B cell (primary cell): ENCODE data around the gene PEX16. TPM values are rescaled to one million over a fixed set of nuclear protein-coding genes. Genes with fewer than 3 reads are reported as not detected.

ENCODE experiments used
- ATAC-seq: fragments of 200-7000 bp; cut with Tn5 transposase; one replicate; pipeline ENCODE4 v1.10.0; 2021; ENCODE audit warnings: low read depth, mild to moderate bottlenecking, moderate number of reproducible peaks, moderate library complexity
- CTCF ChIA-PET: fragments of 350-600 bp; sonication (Branson Sonifier 250); formaldehyde crosslinking; loops from one replicate; lab custom pipeline; 2021; ENCODE audit warnings: antibody characterized with exemption, inconsistent platforms; lab: Charles Lee
- POLR2A ChIA-PET: fragments of 350-600 bp; sonication (Branson Sonifier 250); formaldehyde crosslinking; loops from one replicate; lab custom pipeline; 2021; ENCODE audit warnings: antibody characterized with exemption; lab: Charles Lee
- DNase-seq: peaks from one replicate; pipeline ENCODE4 v3.0.0; 2013
- H2AFZ ChIP-seq: 2 replicates; pipeline ENCODE4 v1.6.1; 2012; ENCODE audit warnings: mild to moderate bottlenecking, low read depth, low read length; ENCODE audit not compliant: insufficient read depth, poor library complexity, severe bottlenecking
- H3K27ac ChIP-seq, 2 donors: 1 replicate in 1 of 2; 2 replicates in 1 of 2; pipeline ENCODE4 v1.5.1; 2012 to 2013; ENCODE audit warnings: low read length in 2 of 2, mild to moderate bottlenecking in 2 of 2, moderate library complexity in 1 of 2
- H3K27me3 ChIP-seq, 4 experiments: fragments of 200-600 bp in 1 of 4; sonication (generic) in 1 of 4; replicated peaks in 1 of 4; 1 replicate in 2 of 4; 2 replicates in 2 of 4; pipeline versions ENCODE4 v1.6.1 to v1.7.0; 2013 to 2016; ENCODE audit warnings: low read length in 3 of 4, mild to moderate bottlenecking in 2 of 4, mixed read lengths in 1 of 4, moderate library complexity in 1 of 4; ENCODE audit not compliant: insufficient read depth in 4 of 4, control insufficient read depth in 3 of 4; ENCODE audit errors: control extremely low read depth in 1 of 4
- H3K36me3 ChIP-seq, 2 experiments: replicated peaks in 1 of 2; 1 replicate in 1 of 2; 2 replicates in 1 of 2; pipeline versions ENCODE4 v1.6.1 to v1.7.1; 2013; ENCODE audit warnings: low read length in 1 of 2; ENCODE audit not compliant: insufficient read depth in 2 of 2, control insufficient read depth in 1 of 2; ENCODE audit errors: control extremely low read depth in 1 of 2, extremely low read depth in 1 of 2
- H3K4me1 ChIP-seq, 2 donors: fragments of 200-600 bp in 1 of 2; sonication (generic) in 1 of 2; 1 replicate in 1 of 2; 2 replicates in 1 of 2; pipeline versions ENCODE4 v1.5.1 to v1.6.1; 2013 to 2017; ENCODE audit warnings: low read length in 2 of 2; ENCODE audit not compliant: control insufficient read depth in 2 of 2, insufficient read depth in 2 of 2
- H3K4me2 ChIP-seq: replicated peaks from 2 replicates; pipeline ENCODE3; 2012; ENCODE audit warnings: mild to moderate bottlenecking, low read depth, low read length; ENCODE audit not compliant: poor library complexity, severe bottlenecking
- H3K4me3 ChIP-seq, 5 experiments: fragments of 200-600 bp in 1 of 5; sonication (generic) in 1 of 5; 1 replicate in 3 of 5; 2 replicates in 2 of 5; pipeline versions ENCODE4 v1.5.1 to v1.7.0; 2011 to 2016; ENCODE audit warnings: low read length in 4 of 5, mild to moderate bottlenecking in 4 of 5, low read depth in 2 of 5, control low read depth in 1 of 5, moderate library complexity in 1 of 5; ENCODE audit not compliant: insufficient read depth in 1 of 5; ENCODE audit errors: control extremely low read depth in 1 of 5, extremely low read depth in 1 of 5
- H3K79me2 ChIP-seq: fragments of 200-600 bp; sonication (generic); one replicate; pipeline ENCODE4 v1.6.0; 2016; ENCODE audit warnings: low read length; ENCODE audit not compliant: control insufficient read depth, insufficient read depth
- H3K9ac ChIP-seq: fragments of 200-600 bp; sonication (generic); 2 replicates; pipeline ENCODE4 v1.6.1; 2017; ENCODE audit warnings: mild to moderate bottlenecking, low read length, moderate library complexity
- H3K9me3 ChIP-seq, 3 donors: one replicate each; pipeline versions ENCODE4 v1.6.1 to v1.7.1; 2013; ENCODE audit warnings: low read length in 2 of 3; ENCODE audit not compliant: control insufficient read depth in 2 of 3, insufficient read depth in 1 of 3; ENCODE audit errors: control extremely low read depth in 1 of 3
- H4K20me1 ChIP-seq: 2 replicates; pipeline ENCODE4 v1.6.0; 2012; ENCODE audit warnings: mild to moderate bottlenecking, low read length; ENCODE audit not compliant: insufficient read depth, control insufficient read depth, poor library complexity, severe bottlenecking
- H3K27ac Mint-ChIP-seq: one replicate; pipeline ENCODE4 v1.8.0; 2021; ENCODE audit warnings: mixed read lengths
- H3K27me3 Mint-ChIP-seq: one replicate; pipeline ENCODE4 v1.8.0; 2021; ENCODE audit warnings: mixed read lengths
- H3K4me1 Mint-ChIP-seq: one replicate; pipeline ENCODE4 v1.8.0; 2021; ENCODE audit warnings: mixed read lengths
- H3K4me3 Mint-ChIP-seq: one replicate; pipeline ENCODE4 v1.8.0; 2021; ENCODE audit warnings: mixed read lengths
- H3K9me3 Mint-ChIP-seq: one replicate; pipeline ENCODE4 v1.8.0; 2022; ENCODE audit warnings: mixed read lengths; ENCODE audit not compliant: insufficient read depth
- EZH2 ChIP-seq: IDR thresholded peaks from 2 replicates; pipeline ENCODE4 v1.6.1; 2012; ENCODE audit warnings: borderline replicate concordance, low read depth, mild to moderate bottlenecking, moderate library complexity, low read length; ENCODE audit not compliant: insufficient read depth, poor library complexity, severe bottlenecking
- WGBS: methylation state at CpG from one replicate; pipeline ENCODE4 v1.1.5; 2013; ENCODE audit warnings: missing lambda C conversion rate; ENCODE audit not compliant: insufficient coverage; 5-methylcytosine and 5-hydroxymethylcytosine counted together
- intact Hi-C: fragments of 100-400 bp; cut with micrococcal nuclease; formaldehyde crosslinking; loops from one replicate; pipeline ENCODE4 v1.10.0; 2022
- polyA plus RNA-seq: library from polyadenylated mRNA; depleted of rRNA; stranded (reverse); fragments of >200 nt; gene quantifications from 2 replicates; pipeline ENCODE4 v1.2.3, GENCODE V29; 2012
- total RNA-seq, 2 donors: library from RNA; stranded (reverse); fragments of 120-200 nt in 1 of 2; gene quantifications; 1 replicate in 1 of 2; 2 replicates in 1 of 2; pipeline versions ENCODE4 v1.2.3 to v1.2.4, GENCODE V29; 2013 to 2022
- TF ChIP-seq, protein P1 (sequence below): fragments of 200-600 bp; IDR thresholded peaks from one replicate; pipeline ENCODE4 v1.8.0; 2022; ENCODE audit warnings: antibody characterized with exemption, mild to moderate bottlenecking

Gene PEX16
- total and polyA plus RNA-seq, 2 donors (not counting 1 experiment from before 2014, with no cell fraction given) = 89.4 to 107 TPM

GRCh38 chr11:45895553-45896259 lies 22.0 kb downstream of the PEX16 start:
- Histone ChIP-seq H3K27ac (no peak overlapping the region), H4K20me1 (no peaks in the 10 kb centered on the region), H3K4me3 (no peak overlapping the region), H3K4me1 (peaks cover 12 to 16% of the 10 kb centered on the region in 2 donors), H2AFZ (no peak overlapping the region), H3K36me3 (no peaks in the 10 kb centered on the region), H3K9ac (no peak overlapping the region), H3K79me2 (no peaks in the 10 kb centered on the region), H3K9me3 (peaks cover 0 to 12% (median 0%) of the 10 kb centered on the region in 3 donors), H3K4me2 (no peak overlapping the region), H3K27me3 (peaks cover 0 to 51% (median 24%) of the 10 kb centered on the region in 4 experiments)
- ATAC-seq (no peak), DNase-seq (no peak)
- Mint-ChIP-seq H3K9me3 (no peaks in the 10 kb centered on the region), H3K4me3 (no peak overlapping the region), H3K27ac (no peak overlapping the region), H3K27me3 (peaks cover 34% of the 10 kb centered on the region), H3K4me1 (peaks cover 11% of the 10 kb centered on the region)
- no peak for TF ChIP-seq EZH2
- TF ChIP-seq, protein P1, sequence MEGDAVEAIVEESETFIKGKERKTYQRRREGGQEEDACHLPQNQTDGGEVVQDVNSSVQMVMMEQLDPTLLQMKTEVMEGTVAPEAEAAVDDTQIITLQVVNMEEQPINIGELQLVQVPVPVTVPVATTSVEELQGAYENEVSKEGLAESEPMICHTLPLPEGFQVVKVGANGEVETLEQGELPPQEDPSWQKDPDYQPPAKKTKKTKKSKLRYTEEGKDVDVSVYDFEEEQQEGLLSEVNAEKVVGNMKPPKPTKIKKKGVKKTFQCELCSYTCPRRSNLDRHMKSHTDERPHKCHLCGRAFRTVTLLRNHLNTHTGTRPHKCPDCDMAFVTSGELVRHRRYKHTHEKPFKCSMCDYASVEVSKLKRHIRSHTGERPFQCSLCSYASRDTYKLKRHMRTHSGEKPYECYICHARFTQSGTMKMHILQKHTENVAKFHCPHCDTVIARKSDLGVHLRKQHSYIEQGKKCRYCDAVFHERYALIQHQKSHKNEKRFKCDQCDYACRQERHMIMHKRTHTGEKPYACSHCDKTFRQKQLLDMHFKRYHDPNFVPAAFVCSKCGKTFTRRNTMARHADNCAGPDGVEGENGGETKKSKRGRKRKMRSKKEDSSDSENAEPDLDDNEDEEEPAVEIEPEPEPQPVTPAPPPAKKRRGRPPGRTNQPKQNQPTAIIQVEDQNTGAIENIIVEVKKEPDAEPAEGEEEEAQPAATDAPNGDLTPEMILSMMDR = no peak
- WGBS = 89% methylated on average over 5 of the region's 8 CpGs
- ChIA-PET CTCF (no interaction called here), POLR2A (no interaction called here)
- intact Hi-C loops = no loop called here

- H4K20me1 ChIP-seq = no peaks in the 10 kb centered on the region
- intact Hi-C loops = no loop called here
Observed at GRCh38 chr11:45894555-45895247, 23.0 kb downstream of the PEX16 start.

More at GRCh38 chr11:45894555-45895247, 23.0 kb downstream of the PEX16 start:
- no peaks in the 10 kb centered on the region for H3K79me2 ChIP-seq
- CTCF ChIA-PET = no interaction called here
- Mint-ChIP-seq H3K4me1 (peaks cover 7% of the 10 kb centered on the region), H3K4me3 (no peak overlapping the region), H3K9me3 (no peaks in the 10 kb centered on the region), H3K27ac (no peak overlapping the region), H3K27me3 (peaks cover 31% of the 10 kb centered on the region)
- H3K27me3 ChIP-seq = peaks cover 0 to 47% (median 22%) of the 10 kb centered on the region in 4 experiments
- H3K4me2 ChIP-seq = no peak overlapping the region
- no peak overlapping the region for H3K9ac ChIP-seq
- H3K36me3 ChIP-seq = no peaks in the 10 kb centered on the region
- no peak overlapping the region for H3K27ac ChIP-seq
- 80% methylated on average over 6 of the region's 6 CpGs for WGBS
- ATAC-seq (no peak), DNase-seq (no peak)
- peaks cover 0 to 12% (median 0%) of the 10 kb centered on the region in 3 donors for H3K9me3 ChIP-seq
- POLR2A ChIA-PET = no interaction called here
- TF ChIP-seq, protein P1 = no peak
- no peak for TF ChIP-seq EZH2
- no peak overlapping the region for H2AFZ ChIP-seq
- H3K4me3 ChIP-seq = no peak overlapping the region
- H3K4me1 ChIP-seq = peaks cover 9 to 11% of the 10 kb centered on the region in 2 donors
